Breast epithelium (tissue), 4 donors: Measurements from ENCODE around the gene NGDN. TPM values are rescaled to one million over a fixed set of nuclear protein-coding genes. Genes with fewer than 3 reads are reported as not detected.

Source experiments
- DNase-seq, 2 donors: peaks; one replicate each; pipeline ENCODE4 v3.0.0-alpha.2; 2019; ENCODE audit warnings: low spot score in 2 of 2
- H3K27ac ChIP-seq, 2 donors: fragments of 200-600 bp; sonication (generic) in 1 of 2; one replicate each; pipeline ENCODE4 v1.5.1; 2016 to 2019; ENCODE audit warnings: mild to moderate bottlenecking in 1 of 2
- H3K27me3 ChIP-seq, 2 donors: fragments of 200-600 bp; sonication (generic) in 1 of 2; one replicate each; pipeline versions ENCODE4 v1.5.1 to v1.6.0; 2017 to 2019; ENCODE audit warnings: control low read depth in 1 of 2, mild to moderate bottlenecking in 1 of 2
- H3K36me3 ChIP-seq: fragments of 200-600 bp; one replicate; pipeline ENCODE4 v1.5.1; 2019
- H3K4me1 ChIP-seq, 2 donors: fragments of 200-600 bp; sonication (generic); one replicate each; pipeline ENCODE4 v1.5.1; 2016 to 2019; ENCODE audit warnings: control low read depth in 1 of 2
- H3K4me3 ChIP-seq, 3 donors: fragments of 200-600 bp; sonication (generic); 1 replicate in 2 of 3; 2 replicates in 1 of 3; pipeline ENCODE4 v1.5.1; 2016 to 2019; ENCODE audit warnings: mild to moderate bottlenecking in 3 of 3, moderate library complexity in 2 of 3
- H3K9me3 ChIP-seq, 2 donors: fragments of 200-600 bp; sonication (generic) in 1 of 2; one replicate each; pipeline ENCODE4 v1.5.1; 2016 to 2019; ENCODE audit warnings: control low read depth in 1 of 2
- POLR2A ChIP-seq: fragments of 450-650 bp; IDR thresholded peaks from one replicate; pipeline ENCODE4 v1.6.1; 2016; ENCODE audit warnings: antibody characterized with exemption, mild to moderate bottlenecking, moderate library complexity
- POLR2AphosphoS5 ChIP-seq, 3 donors: sonication (generic); formaldehyde crosslinking; IDR thresholded peaks; one replicate each; pipeline ENCODE4 v1.6.1; 2017; ENCODE audit warnings: antibody characterized with exemption in 3 of 3
- intact Hi-C: fragments of 100-400 bp; cut with DNase I; formaldehyde crosslinking; loops from one replicate; pipeline ENCODE4 v1.15.1; 2023; ENCODE audit warnings: low total_unique reads
- total RNA-seq, 3 donors: library from RNA; depleted of rRNA; stranded (reverse); fragments of >200 nt; gene quantifications; one replicate each; pipeline ENCODE4 v1.1.0, GENCODE V29; 2016
- TF ChIP-seq, protein P1 (sequence below), 3 donors: fragments of 450-650 bp; IDR thresholded peaks; one replicate each; pipeline ENCODE4 v1.5.1; 2016 to 2017; ENCODE audit warnings: antibody characterized with exemption in 3 of 3, mild to moderate bottlenecking in 3 of 3, moderate library complexity in 3 of 3

NGDN gene
- total RNA-seq, 3 donors from 2014 or later, result 39.8 to 58.8 (median 42.3) TPM

DNA sequence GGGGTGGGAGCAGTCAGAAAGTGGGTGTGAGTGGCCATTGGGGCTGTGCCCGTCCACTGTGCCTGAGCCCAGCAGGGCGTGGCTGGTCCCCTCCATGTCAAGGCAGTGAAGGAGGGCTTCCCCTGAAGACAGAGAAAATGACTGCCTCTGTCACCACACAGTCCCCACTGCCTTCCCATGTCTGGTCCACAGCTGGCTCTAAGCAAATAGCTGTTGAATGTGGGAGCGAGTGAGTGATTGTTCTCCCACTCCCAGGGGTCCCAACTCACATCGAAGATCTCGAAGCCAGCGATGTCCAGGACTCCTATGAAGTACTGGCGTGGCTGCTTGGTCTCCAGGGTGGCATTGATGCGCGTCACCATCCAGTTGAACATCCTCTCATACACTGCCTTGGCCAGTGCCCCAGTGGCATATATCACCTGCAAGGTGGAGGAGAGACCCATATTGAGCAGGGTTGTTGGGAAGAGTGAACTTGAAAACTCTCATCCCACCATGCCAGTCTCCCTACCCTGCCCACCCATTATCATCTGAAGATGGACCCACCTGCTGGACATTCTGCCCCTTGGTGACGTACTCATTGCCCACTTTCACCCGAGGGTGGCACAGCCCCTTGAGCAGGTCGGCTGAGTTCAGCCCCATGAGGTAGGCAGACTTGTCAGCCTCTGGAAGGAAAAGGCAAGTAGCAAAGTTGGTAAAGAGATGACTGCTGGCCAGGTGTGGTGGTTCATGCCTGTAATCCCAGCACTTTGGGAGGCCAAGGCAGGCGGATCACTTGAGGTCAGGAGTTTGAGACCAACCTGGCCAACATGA, 40.6 kb upstream of the NGDN start:
- intact Hi-C loops, result no loop called here
- TF ChIP-seq POLR2AphosphoS5 (IDR thresholded peaks at IDR 0.05) (no peak), POLR2A (no peak)
- TF ChIP-seq, protein P1, sequence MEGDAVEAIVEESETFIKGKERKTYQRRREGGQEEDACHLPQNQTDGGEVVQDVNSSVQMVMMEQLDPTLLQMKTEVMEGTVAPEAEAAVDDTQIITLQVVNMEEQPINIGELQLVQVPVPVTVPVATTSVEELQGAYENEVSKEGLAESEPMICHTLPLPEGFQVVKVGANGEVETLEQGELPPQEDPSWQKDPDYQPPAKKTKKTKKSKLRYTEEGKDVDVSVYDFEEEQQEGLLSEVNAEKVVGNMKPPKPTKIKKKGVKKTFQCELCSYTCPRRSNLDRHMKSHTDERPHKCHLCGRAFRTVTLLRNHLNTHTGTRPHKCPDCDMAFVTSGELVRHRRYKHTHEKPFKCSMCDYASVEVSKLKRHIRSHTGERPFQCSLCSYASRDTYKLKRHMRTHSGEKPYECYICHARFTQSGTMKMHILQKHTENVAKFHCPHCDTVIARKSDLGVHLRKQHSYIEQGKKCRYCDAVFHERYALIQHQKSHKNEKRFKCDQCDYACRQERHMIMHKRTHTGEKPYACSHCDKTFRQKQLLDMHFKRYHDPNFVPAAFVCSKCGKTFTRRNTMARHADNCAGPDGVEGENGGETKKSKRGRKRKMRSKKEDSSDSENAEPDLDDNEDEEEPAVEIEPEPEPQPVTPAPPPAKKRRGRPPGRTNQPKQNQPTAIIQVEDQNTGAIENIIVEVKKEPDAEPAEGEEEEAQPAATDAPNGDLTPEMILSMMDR (IDR thresholded peaks at IDR 0.05), result no peak
- Histone ChIP-seq H3K9me3 (no peaks in the 10 kb centered on the region), H3K4me1 (no peaks in the 10 kb centered on the region), H3K36me3 (no peaks in the 10 kb centered on the region), H3K27ac (no peak overlapping the region), H3K27me3 (no peaks in the 10 kb centered on the region), H3K4me3 (no peak overlapping the region)
- DNase-seq, result peak in 1 of 2 donors; percentile 15

DNA sequence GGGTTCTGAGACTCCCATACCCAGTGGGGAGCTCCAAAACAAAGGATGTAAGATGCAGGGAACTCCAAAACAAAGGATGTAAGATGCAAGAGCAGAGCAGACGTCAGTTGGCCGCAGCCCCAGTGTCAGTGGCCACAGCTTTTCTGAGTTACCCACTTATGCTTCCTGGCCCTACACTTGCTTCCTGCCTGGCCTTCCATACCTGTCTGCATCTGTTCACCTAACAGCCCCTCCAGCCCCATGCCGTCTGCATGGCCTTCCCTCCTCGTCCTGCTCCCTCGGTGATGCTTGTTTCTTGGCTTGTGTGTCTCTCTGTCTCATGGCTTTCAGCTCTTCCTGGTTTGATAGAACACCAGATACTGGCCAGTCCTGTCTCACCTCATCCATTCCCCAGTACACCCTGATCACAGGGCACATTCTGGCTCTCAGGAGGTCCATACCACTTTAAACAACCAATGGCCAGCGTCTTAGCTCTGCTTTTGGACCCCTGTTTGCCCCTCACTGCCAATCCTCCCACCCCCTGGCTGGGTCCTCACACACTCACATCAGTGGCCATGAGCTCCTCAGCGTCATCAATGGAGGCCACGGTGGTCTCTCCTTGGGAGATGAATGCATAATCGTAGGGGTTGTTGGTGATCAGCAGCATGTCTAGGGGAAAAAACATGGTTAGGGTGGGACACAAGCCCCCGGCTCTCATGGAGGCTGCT, 39.3 kb upstream of the NGDN start:
- TF ChIP-seq, protein P1 (IDR thresholded peaks at IDR 0.05), result no peak
- TF ChIP-seq POLR2A, result no peak
- no peak for TF ChIP-seq POLR2AphosphoS5 (IDR thresholded peaks at IDR 0.05)
- Histone ChIP-seq H3K27me3 (no peaks in the 10 kb centered on the region), H3K4me1 (no peaks in the 10 kb centered on the region), H3K4me3 (no peak overlapping the region), H3K36me3 (no peaks in the 10 kb centered on the region), H3K27ac (no peak overlapping the region), H3K9me3 (no peaks in the 10 kb centered on the region)
- intact Hi-C loops, result no loop called here
- DNase-seq, result peak in 1 of 2 donors; percentile 22

DNA sequence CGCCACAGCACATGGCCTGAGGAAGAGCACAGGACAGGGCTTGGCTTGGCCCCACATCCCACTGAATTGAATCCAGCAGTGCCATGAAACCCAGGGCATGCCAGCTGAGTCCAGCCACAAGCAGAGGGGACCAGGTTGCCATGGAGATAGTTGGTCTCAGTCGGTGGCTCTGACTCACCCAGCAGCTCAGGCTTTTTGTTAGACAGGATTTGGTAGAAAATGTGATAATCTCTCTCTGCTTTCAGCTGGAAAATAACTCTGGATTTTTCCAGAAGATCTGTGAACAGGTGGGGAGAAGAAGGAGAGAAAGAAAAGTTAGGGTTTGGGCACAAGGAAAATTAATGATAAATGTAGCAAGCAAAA, 38.8 kb upstream of the NGDN start:
- intact Hi-C loops, result no loop called here
- H3K4me3 ChIP-seq, result no peak overlapping the region
- H3K4me1 ChIP-seq, result no peaks in the 10 kb centered on the region
- TF ChIP-seq POLR2A (no peak), POLR2AphosphoS5 (IDR thresholded peaks at IDR 0.05) (no peak)
- TF ChIP-seq, protein P1 (IDR thresholded peaks at IDR 0.05), result no peak
- no peaks in the 10 kb centered on the region for H3K27me3 ChIP-seq
- no peak for DNase-seq
- H3K36me3 ChIP-seq, result no peaks in the 10 kb centered on the region
- no peaks in the 10 kb centered on the region for H3K9me3 ChIP-seq
- no peak overlapping the region for H3K27ac ChIP-seq

DNA sequence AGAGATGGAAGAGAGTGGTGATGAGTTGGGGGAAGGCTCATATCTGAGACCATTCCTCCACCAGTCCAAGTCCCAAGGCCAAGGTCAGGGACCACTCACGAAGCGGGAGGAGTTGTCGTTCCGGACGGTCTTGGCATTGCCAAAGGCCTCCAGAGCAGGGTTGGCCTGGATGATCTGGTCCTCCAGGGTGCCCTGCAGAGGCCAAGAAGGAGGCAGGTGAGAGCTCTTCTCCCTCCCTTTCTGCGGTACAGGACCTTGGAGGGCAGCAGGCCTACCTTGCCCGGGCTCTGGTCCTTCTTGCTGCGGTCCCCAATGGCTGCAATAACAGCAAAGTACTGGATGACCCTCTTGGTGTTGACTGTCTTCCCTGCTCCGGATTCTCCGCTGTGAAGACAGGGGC, 38.0 kb upstream of the NGDN start:
- H3K4me1 ChIP-seq, result no peaks in the 10 kb centered on the region
- no peaks in the 10 kb centered on the region for H3K9me3 ChIP-seq
- H3K27ac ChIP-seq, result no peak overlapping the region
- H3K36me3 ChIP-seq, result no peaks in the 10 kb centered on the region
- H3K27me3 ChIP-seq, result no peaks in the 10 kb centered on the region
- intact Hi-C loops, result no loop called here
- TF ChIP-seq POLR2A (no peak), POLR2AphosphoS5 (IDR thresholded peaks at IDR 0.05) (no peak)
- TF ChIP-seq, protein P1 (IDR thresholded peaks at IDR 0.05), result no peak
- no peak overlapping the region for H3K4me3 ChIP-seq
- peak in 1 of 2 donors; percentile 40 for DNase-seq
